ENCODE measurements around the gene KAZN.

Gene KAZN

GRCh38 chr1:14924455-14925331 is 326.2 kb downstream of the KAZN start (continued):
- TF ChIP-seq, protein P1, sequence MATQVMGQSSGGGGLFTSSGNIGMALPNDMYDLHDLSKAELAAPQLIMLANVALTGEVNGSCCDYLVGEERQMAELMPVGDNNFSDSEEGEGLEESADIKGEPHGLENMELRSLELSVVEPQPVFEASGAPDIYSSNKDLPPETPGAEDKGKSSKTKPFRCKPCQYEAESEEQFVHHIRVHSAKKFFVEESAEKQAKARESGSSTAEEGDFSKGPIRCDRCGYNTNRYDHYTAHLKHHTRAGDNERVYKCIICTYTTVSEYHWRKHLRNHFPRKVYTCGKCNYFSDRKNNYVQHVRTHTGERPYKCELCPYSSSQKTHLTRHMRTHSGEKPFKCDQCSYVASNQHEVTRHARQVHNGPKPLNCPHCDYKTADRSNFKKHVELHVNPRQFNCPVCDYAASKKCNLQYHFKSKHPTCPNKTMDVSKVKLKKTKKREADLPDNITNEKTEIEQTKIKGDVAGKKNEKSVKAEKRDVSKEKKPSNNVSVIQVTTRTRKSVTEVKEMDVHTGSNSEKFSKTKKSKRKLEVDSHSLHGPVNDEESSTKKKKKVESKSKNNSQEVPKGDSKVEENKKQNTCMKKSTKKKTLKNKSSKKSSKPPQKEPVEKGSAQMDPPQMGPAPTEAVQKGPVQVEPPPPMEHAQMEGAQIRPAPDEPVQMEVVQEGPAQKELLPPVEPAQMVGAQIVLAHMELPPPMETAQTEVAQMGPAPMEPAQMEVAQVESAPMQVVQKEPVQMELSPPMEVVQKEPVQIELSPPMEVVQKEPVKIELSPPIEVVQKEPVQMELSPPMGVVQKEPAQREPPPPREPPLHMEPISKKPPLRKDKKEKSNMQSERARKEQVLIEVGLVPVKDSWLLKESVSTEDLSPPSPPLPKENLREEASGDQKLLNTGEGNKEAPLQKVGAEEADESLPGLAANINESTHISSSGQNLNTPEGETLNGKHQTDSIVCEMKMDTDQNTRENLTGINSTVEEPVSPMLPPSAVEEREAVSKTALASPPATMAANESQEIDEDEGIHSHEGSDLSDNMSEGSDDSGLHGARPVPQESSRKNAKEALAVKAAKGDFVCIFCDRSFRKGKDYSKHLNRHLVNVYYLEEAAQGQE (tag by site-specific recombination; IDR thresholded peaks at IDR 0.05), result no peak
- TF ChIP-seq ZNF555 (tag by site-specific recombination; conservative IDR thresholded peaks at IDR 0.05) (no peak), OVOL3 (tag by site-specific recombination; IDR thresholded peaks at IDR 0.05) (no peak), ZEB2 (tag by site-specific recombination; IDR thresholded peaks at IDR 0.05) (peak; percentile 77; the same call in 1 of the 2 replicates), ZNF221 (tag by site-specific recombination; IDR thresholded peaks at IDR 0.05; ENCODE audit: borderline replicate concordance) (no peak), ZNF843 (tag by site-specific recombination; IDR thresholded peaks at IDR 0.05) (no peak), ZNF37A (tag by site-specific recombination; IDR thresholded peaks at IDR 0.05) (no peak), ZFP37 (tag by site-specific recombination; IDR thresholded peaks at IDR 0.05) (no peak), WT1 (tag by site-specific recombination; IDR thresholded peaks at IDR 0.05) (no peak), ZBTB17 (tag by site-specific recombination; IDR thresholded peaks at IDR 0.05) (peak; percentile 37; the same call in 1 of the 2 replicates), ZFHX2 (tag by site-specific recombination; conservative IDR thresholded peaks at IDR 0.05) (peak; percentile 71), ZNF133 (tag by site-specific recombination; IDR thresholded peaks at IDR 0.05) (no peak), ZNF433 (tag by site-specific recombination; IDR thresholded peaks at IDR 0.05; ENCODE audit: low read depth) (no peak), ZNF24 (tag by site-specific recombination; IDR thresholded peaks at IDR 0.05) (no peak), ZNF311 (tag by site-specific recombination; IDR thresholded peaks at IDR 0.05; ENCODE audit: borderline replicate concordance) (no peak), ZNF423 (tag by site-specific recombination; IDR thresholded peaks at IDR 0.05) (no peak), ZNF701 (tag by site-specific recombination; IDR thresholded peaks at IDR 0.05) (no peak), ZNF292 (tag by site-specific recombination; IDR thresholded peaks at IDR 0.05; ENCODE audit: borderline replicate concordance, low read depth) (no peak), ZNF155 (tag by site-specific recombination; IDR thresholded peaks at IDR 0.05) (no peak), ZNF530 (tag by site-specific recombination; IDR thresholded peaks at IDR 0.05; ENCODE audit: low read depth) (no peak), GLIS1 (tag by site-specific recombination; IDR thresholded peaks at IDR 0.05) (peak; percentile 94), EGR2 (tag by site-specific recombination; IDR thresholded peaks at IDR 0.05; ENCODE audit: low read depth) (peak; percentile 42; the same call in 1 of the 2 replicates), ZNF76 (tag by site-specific recombination; IDR thresholded peaks at IDR 0.05; ENCODE audit: borderline replicate concordance, low read depth) (no peak), ZNF174 (tag by site-specific recombination; IDR thresholded peaks at IDR 0.05) (no peak), AEBP2 (tag by site-specific recombination; IDR thresholded peaks at IDR 0.05; ENCODE audit: borderline replicate concordance) (no peak)
- TF ChIP-seq, protein P2, sequence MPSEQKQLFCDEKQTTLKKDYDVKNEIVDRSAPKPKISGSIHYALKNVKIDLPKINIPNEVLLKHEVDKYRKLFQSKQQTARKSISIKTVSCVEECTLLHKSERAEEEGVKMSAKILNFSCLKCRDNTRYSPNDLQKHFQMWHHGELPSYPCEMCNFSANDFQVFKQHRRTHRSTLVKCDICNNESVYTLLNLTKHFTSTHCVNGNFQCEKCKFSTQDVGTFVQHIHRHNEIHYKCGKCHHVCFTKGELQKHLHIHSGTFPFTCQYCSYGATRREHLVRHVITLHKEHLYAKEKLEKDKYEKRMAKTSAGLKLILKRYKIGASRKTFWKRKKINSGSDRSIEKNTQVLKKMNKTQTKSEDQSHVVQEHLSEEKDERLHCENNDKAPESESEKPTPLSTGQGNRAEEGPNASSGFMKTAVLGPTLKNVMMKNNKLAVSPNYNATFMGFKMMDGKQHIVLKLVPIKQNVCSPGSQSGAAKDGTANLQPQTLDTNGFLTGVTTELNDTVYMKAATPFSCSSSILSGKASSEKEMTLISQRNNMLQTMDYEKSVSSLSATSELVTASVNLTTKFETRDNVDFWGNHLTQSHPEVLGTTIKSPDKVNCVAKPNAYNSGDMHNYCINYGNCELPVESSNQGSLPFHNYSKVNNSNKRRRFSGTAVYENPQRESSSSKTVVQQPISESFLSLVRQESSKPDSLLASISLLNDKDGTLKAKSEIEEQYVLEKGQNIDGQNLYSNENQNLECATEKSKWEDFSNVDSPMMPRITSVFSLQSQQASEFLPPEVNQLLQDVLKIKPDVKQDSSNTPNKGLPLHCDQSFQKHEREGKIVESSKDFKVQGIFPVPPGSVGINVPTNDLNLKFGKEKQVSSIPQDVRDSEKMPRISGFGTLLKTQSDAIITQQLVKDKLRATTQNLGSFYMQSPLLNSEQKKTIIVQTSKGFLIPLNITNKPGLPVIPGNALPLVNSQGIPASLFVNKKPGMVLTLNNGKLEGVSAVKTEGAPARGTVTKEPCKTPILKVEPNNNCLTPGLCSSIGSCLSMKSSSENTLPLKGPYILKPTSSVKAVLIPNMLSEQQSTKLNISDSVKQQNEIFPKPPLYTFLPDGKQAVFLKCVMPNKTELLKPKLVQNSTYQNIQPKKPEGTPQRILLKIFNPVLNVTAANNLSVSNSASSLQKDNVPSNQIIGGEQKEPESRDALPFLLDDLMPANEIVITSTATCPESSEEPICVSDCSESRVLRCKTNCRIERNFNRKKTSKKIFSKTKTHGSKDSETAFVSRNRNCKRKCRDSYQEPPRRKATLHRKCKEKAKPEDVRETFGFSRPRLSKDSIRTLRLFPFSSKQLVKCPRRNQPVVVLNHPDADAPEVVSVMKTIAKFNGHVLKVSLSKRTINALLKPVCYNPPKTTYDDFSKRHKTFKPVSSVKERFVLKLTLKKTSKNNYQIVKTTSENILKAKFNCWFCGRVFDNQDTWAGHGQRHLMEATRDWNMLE (tag by site-specific recombination; conservative IDR thresholded peaks at IDR 0.05; ENCODE audit: low read depth), result no peak
- TF ChIP-seq, protein P3, sequence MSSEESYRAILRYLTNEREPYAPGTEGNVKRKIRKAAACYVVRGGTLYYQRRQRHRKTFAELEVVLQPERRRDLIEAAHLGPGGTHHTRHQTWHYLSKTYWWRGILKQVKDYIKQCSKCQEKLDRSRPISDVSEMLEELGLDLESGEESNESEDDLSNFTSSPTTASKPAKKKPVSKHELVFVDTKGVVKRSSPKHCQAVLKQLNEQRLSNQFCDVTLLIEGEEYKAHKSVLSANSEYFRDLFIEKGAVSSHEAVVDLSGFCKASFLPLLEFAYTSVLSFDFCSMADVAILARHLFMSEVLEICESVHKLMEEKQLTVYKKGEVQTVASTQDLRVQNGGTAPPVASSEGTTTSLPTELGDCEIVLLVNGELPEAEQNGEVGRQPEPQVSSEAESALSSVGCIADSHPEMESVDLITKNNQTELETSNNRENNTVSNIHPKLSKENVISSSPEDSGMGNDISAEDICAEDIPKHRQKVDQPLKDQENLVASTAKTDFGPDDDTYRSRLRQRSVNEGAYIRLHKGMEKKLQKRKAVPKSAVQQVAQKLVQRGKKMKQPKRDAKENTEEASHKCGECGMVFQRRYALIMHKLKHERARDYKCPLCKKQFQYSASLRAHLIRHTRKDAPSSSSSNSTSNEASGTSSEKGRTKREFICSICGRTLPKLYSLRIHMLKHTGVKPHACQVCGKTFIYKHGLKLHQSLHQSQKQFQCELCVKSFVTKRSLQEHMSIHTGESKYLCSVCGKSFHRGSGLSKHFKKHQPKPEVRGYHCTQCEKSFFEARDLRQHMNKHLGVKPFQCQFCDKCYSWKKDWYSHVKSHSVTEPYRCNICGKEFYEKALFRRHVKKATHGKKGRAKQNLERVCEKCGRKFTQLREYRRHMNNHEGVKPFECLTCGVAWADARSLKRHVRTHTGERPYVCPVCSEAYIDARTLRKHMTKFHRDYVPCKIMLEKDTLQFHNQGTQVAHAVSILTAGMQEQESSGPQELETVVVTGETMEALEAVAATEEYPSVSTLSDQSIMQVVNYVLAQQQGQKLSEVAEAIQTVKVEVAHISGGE (tag by site-specific recombination; conservative IDR thresholded peaks at IDR 0.05; ENCODE audit: low read depth), result no peak

Measured in HEK293 (cell line).